ENCODE measurements around the gene GPR34. TPM values are rescaled to one million over a fixed set of nuclear protein-coding genes. Genes with fewer than 3 reads are reported as not detected.
"Not testable (repeated sequence)": the region's sequence is repeated elsewhere in the genome, so short reads cannot be mapped to it uniquely, and the experiment has no call there.

Gene GPR34, protein sequence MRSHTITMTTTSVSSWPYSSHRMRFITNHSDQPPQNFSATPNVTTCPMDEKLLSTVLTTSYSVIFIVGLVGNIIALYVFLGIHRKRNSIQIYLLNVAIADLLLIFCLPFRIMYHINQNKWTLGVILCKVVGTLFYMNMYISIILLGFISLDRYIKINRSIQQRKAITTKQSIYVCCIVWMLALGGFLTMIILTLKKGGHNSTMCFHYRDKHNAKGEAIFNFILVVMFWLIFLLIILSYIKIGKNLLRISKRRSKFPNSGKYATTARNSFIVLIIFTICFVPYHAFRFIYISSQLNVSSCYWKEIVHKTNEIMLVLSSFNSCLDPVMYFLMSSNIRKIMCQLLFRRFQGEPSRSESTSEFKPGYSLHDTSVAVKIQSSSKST
- not detected in 2 replicates for total RNA-seq

DNA sequence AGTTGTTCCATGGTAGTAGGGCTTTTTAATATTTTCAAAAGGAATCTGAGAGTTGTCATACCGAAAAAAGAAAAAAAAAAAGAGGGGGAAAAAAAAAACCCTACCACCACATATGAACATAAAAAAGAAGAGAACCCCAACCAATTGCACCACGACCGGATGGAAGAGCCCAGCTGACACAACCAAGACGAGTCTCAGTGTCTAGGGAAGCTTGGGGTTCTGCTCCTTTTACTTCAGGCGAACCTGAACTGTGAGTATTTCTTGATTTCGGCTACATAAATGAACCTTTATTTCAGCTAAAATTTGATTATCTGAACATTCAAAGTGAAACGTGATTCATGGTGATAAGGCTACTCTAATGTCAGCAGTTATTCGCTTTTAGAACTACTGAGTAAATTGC, at the start of gene GPR34:
Gene GPR34, plus strand, starts transcription at position 139 of the 400 bp plus-strand sequence. CDS start 6,661 bp downstream, outside the sequence.
- TF ChIP-seq, protein P1, sequence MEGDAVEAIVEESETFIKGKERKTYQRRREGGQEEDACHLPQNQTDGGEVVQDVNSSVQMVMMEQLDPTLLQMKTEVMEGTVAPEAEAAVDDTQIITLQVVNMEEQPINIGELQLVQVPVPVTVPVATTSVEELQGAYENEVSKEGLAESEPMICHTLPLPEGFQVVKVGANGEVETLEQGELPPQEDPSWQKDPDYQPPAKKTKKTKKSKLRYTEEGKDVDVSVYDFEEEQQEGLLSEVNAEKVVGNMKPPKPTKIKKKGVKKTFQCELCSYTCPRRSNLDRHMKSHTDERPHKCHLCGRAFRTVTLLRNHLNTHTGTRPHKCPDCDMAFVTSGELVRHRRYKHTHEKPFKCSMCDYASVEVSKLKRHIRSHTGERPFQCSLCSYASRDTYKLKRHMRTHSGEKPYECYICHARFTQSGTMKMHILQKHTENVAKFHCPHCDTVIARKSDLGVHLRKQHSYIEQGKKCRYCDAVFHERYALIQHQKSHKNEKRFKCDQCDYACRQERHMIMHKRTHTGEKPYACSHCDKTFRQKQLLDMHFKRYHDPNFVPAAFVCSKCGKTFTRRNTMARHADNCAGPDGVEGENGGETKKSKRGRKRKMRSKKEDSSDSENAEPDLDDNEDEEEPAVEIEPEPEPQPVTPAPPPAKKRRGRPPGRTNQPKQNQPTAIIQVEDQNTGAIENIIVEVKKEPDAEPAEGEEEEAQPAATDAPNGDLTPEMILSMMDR (IDR thresholded peaks at IDR 0.05; ENCODE audit: insufficient read depth, low read length, poor library complexity, severe bottlenecking), result no peak
- no peaks in the 10 kb centered on the region for H3K27me3 ChIP-seq (ENCODE audit: control insufficient read depth, insufficient read depth, low read length)
- no peak within 1 kb of the TSS for H3K4me3 ChIP-seq (ENCODE audit: low read depth, low read length)
- DNase-seq (ENCODE audit: low read depth), result no peak
- H3K36me3 ChIP-seq (ENCODE audit: control insufficient read depth, insufficient read depth, low read length), result no peaks in the 10 kb centered on the region

DNA sequence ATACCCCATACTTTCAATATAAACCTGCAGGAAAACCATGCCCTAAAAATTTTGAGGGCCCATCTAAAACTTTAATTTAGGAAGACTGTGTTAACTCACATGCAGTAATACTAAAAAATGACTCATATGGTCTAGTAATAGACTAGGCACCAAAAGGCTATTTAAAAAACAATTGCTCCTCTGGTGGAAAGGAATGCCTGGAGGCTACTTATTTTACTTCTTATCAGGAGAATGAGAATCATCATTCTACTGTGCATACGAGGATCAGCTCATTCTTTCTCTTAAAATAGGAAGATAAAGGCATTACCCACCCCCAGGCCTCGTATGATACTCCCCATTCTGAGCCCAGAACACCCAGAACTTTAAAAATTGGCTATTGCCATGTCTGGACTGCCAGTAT, 42.6 kb upstream of the GPR34 start:
- H3K36me3 ChIP-seq (ENCODE audit: control insufficient read depth, insufficient read depth, low read length); DNase-seq (ENCODE audit: low read depth); H3K27me3 ChIP-seq (ENCODE audit: control insufficient read depth, insufficient read depth, low read length); H3K4me3 ChIP-seq (ENCODE audit: low read depth, low read length): not testable (repeated sequence)

DNA sequence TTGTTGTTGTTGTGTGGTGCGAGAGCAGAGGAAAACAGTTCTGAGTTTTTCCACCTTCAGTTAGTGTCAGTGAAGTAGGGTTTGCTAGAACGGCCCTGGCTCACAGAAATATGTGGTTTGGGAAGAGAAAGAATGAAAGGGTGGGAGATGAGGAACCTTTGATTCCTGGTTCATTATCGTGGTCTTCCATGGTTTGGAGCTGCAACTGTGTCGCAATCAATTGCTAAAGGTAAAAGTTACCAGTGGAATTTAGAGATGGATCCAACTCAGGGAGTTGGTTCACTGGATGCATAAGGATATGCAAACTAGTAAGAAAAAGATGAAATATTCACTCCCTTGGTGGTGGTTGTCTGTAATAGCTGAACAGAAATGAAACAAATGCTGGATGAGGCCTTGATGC, 35.6 kb upstream of the GPR34 start:
- no peak for DNase-seq (ENCODE audit: low read depth)
- H3K27me3 ChIP-seq (ENCODE audit: control insufficient read depth, insufficient read depth, low read length), result no peaks in the 10 kb centered on the region

DNA sequence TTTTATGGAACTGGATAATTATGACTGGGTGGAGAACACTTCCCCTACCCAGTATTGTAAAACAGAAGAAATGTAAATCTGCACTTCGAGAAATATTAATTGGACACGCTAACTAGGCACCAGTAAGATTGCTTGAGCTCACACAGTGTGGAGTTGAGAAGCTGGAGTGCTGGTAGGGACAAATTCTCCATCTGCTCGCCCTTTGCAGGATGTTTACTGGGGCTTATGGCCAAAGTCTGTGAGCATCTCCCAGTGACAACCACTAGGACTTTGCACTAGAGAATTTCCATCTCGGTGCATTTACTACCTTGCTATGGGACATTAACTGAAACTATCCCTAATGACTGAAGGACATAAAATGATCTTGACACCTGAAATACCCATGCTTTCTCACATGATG, 33.7 kb upstream of the GPR34 start:
- TF ChIP-seq, protein P1 (IDR thresholded peaks at IDR 0.05; ENCODE audit: insufficient read depth, low read length, poor library complexity, severe bottlenecking), result no peak
- no peak for DNase-seq (ENCODE audit: low read depth)

More for the DNA sequence above, 35.6 kb upstream of the GPR34 start:
- Histone ChIP-seq H3K36me3 (ENCODE audit: control insufficient read depth, insufficient read depth, low read length) (no peaks in the 10 kb centered on the region), H3K4me3 (ENCODE audit: low read depth, low read length) (no peak overlapping the region)
- TF ChIP-seq, protein P1 (IDR thresholded peaks at IDR 0.05; ENCODE audit: insufficient read depth, low read length, poor library complexity, severe bottlenecking), result no peak

DNA sequence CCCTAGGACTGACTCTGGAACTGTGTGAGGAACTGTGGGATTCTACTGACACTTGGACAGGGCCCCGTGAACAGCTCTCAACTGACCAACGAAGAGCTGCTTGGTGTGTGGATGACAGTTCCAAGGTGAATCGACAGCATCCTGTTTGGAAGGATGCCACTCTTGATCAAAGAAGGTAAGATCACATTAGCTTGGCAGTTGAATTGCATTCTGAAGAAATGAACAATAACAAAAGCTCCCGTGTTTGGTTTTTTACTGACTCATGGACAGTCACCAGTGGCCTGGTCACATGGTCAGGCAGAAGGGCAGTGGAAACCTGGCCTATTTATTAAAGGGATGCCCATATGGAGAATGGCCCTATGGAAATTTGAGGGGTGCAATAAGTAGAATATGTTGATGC, 33.1 kb upstream of the GPR34 start:
- no peak for DNase-seq (ENCODE audit: low read depth)
- no peaks in the 10 kb centered on the region for H3K27me3 ChIP-seq (ENCODE audit: control insufficient read depth, insufficient read depth, low read length)

More for the DNA sequence above, 33.7 kb upstream of the GPR34 start:
- Histone ChIP-seq H3K27me3 (ENCODE audit: control insufficient read depth, insufficient read depth, low read length) (no peaks in the 10 kb centered on the region), H3K4me3 (ENCODE audit: low read depth, low read length) (no peak overlapping the region), H3K36me3 (ENCODE audit: control insufficient read depth, insufficient read depth, low read length) (no peaks in the 10 kb centered on the region)

DNA sequence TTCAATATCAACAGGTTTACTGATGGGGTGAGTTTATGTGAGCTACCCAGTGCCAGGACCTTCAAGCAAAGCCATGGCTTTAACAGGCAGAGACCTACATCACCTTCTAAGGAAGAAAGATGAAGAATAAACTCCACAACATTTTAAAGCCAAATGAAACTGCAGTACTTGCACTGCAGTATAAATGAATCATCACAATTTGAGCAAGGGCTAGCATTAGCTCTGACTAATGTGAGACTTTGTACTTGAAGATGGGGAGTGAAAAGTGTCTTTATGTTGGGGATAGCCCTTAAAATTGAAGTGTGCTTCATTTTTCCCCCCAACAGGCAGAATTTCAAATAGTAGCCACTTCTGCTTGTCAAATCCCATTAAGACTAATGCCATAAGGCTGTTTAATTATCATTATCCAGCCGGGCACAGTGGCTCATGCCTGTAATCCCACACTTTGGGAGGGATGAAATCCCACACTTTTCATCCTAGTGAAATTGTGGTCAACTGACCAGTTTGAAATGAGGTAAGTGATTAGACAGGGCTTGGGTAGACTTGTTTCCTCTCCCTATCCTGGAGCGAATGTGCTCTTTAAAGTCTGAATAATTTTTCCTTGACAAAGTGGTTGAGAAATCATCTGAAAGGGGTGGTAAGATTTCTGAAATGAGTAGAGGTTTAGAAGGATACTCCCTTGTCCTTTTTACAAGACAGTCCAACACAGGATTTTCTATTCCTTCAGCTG, 27.2 kb upstream of the GPR34 start:
- Histone ChIP-seq H3K36me3 (ENCODE audit: control insufficient read depth, insufficient read depth, low read length) (no peaks in the 10 kb centered on the region), H3K4me3 (ENCODE audit: low read depth, low read length) (no peak overlapping the region), H3K27me3 (ENCODE audit: control insufficient read depth, insufficient read depth, low read length) (no peaks in the 10 kb centered on the region)
- TF ChIP-seq, protein P1 (IDR thresholded peaks at IDR 0.05; ENCODE audit: insufficient read depth, low read length, poor library complexity, severe bottlenecking), result no peak
- no peak for DNase-seq (ENCODE audit: low read depth)

More for the DNA sequence above, 33.1 kb upstream of the GPR34 start:
- Histone ChIP-seq H3K4me3 (ENCODE audit: low read depth, low read length) (no peak overlapping the region), H3K36me3 (ENCODE audit: control insufficient read depth, insufficient read depth, low read length) (no peaks in the 10 kb centered on the region)
- TF ChIP-seq, protein P1 (IDR thresholded peaks at IDR 0.05; ENCODE audit: insufficient read depth, low read length, poor library complexity, severe bottlenecking), result no peak
